ENCODE measurements around the gene KCNAB1.

DNA sequence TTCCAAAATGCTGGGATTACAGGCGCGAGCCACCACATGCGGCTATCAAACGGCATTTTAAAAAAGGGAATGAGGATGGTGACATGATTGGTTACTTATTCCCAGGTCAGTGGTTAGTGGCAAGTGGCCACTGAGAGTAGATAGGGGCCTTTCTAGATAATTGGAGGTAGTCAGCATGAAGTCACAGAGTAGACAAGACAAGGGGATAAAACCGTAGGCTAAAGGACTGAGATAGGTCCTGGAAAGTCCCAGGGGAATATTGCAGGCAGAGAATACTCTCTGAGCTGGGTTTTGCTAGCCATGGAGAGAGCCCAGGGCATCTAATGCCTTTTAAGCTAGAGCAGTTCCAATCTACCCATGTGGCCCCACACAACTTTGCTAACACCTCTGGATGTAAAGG is 52.2 kb downstream of the KCNAB1 start:
- TF ChIP-seq, protein P1, sequence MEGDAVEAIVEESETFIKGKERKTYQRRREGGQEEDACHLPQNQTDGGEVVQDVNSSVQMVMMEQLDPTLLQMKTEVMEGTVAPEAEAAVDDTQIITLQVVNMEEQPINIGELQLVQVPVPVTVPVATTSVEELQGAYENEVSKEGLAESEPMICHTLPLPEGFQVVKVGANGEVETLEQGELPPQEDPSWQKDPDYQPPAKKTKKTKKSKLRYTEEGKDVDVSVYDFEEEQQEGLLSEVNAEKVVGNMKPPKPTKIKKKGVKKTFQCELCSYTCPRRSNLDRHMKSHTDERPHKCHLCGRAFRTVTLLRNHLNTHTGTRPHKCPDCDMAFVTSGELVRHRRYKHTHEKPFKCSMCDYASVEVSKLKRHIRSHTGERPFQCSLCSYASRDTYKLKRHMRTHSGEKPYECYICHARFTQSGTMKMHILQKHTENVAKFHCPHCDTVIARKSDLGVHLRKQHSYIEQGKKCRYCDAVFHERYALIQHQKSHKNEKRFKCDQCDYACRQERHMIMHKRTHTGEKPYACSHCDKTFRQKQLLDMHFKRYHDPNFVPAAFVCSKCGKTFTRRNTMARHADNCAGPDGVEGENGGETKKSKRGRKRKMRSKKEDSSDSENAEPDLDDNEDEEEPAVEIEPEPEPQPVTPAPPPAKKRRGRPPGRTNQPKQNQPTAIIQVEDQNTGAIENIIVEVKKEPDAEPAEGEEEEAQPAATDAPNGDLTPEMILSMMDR (IDR thresholded peaks at IDR 0.05; ENCODE audit: low read depth, low read length, missing input control), result no peak
- TF ChIP-seq GABPA (IDR thresholded peaks at IDR 0.05 in 1 of 2, conservative IDR thresholded peaks at IDR 0.05 in 1 of 2) (no peak), RAD21 (IDR thresholded peaks at IDR 0.05) (no peak), SP1 (IDR thresholded peaks at IDR 0.05) (no peak), FOXA1 (IDR thresholded peaks at IDR 0.05) (no peak), TAF1 (conservative IDR thresholded peaks at IDR 0.05) (no peak), RXRA (IDR thresholded peaks at IDR 0.05) (no peak), YY1 (IDR thresholded peaks at IDR 0.05) (no peak), HNF4G (IDR thresholded peaks at IDR 0.05) (no peak), FOXA2 (IDR thresholded peaks at IDR 0.05) (no peak), JUND (IDR thresholded peaks at IDR 0.05) (no peak)
- TF ChIP-seq, protein P2, sequence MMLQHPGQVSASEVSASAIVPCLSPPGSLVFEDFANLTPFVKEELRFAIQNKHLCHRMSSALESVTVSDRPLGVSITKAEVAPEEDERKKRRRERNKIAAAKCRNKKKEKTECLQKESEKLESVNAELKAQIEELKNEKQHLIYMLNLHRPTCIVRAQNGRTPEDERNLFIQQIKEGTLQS (IDR thresholded peaks at IDR 0.05), result no peak
- TF ChIP-seq, protein P3, sequence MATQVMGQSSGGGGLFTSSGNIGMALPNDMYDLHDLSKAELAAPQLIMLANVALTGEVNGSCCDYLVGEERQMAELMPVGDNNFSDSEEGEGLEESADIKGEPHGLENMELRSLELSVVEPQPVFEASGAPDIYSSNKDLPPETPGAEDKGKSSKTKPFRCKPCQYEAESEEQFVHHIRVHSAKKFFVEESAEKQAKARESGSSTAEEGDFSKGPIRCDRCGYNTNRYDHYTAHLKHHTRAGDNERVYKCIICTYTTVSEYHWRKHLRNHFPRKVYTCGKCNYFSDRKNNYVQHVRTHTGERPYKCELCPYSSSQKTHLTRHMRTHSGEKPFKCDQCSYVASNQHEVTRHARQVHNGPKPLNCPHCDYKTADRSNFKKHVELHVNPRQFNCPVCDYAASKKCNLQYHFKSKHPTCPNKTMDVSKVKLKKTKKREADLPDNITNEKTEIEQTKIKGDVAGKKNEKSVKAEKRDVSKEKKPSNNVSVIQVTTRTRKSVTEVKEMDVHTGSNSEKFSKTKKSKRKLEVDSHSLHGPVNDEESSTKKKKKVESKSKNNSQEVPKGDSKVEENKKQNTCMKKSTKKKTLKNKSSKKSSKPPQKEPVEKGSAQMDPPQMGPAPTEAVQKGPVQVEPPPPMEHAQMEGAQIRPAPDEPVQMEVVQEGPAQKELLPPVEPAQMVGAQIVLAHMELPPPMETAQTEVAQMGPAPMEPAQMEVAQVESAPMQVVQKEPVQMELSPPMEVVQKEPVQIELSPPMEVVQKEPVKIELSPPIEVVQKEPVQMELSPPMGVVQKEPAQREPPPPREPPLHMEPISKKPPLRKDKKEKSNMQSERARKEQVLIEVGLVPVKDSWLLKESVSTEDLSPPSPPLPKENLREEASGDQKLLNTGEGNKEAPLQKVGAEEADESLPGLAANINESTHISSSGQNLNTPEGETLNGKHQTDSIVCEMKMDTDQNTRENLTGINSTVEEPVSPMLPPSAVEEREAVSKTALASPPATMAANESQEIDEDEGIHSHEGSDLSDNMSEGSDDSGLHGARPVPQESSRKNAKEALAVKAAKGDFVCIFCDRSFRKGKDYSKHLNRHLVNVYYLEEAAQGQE (IDR thresholded peaks at IDR 0.05), result no peak
- TF ChIP-seq, protein P4, sequence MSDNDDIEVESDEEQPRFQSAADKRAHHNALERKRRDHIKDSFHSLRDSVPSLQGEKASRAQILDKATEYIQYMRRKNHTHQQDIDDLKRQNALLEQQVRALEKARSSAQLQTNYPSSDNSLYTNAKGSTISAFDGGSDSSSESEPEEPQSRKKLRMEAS (IDR thresholded peaks at IDR 0.05), result no peak

All from liver (tissue), 3 donors.